22Rv1 (cell line): ENCODE measurements around the gene GABBR2.
A peak's percentile ranks its signal among the peaks of the same experiment; 100 is the strongest.

ENCODE experiments used
- CTCF ChIP-seq: fragments of 450-650 bp; IDR thresholded peaks from 2 replicates; pipeline ENCODE4 v1.5.1; 2017; ENCODE audit warnings: mild to moderate bottlenecking
- ZFX ChIP-seq: fragments of 450-650 bp; IDR thresholded peaks from 2 replicates; pipeline ENCODE4 v1.6.1; 2017; ENCODE audit warnings: antibody characterized with exemption, borderline replicate concordance

- peak; percentile 39 for TF ChIP-seq CTCF
- TF ChIP-seq ZFX, result no peak
Measured at GRCh38 chr9:98536542-98537173, 172.1 kb downstream of the GABBR2 start.
